Ishikawa (cell line): Measurements from ENCODE around the gene SLC31A2.

Experiments
- EGR1 ChIP-seq: IDR thresholded peaks from 2 replicates; pipeline ENCODE4 v1.6.1; 2012
- EP300 ChIP-seq: IDR thresholded peaks from 2 replicates; pipeline ENCODE4 v1.6.1; 2012; ENCODE audit warnings: borderline replicate concordance
- FOXM1 ChIP-seq: IDR thresholded peaks from 2 replicates; pipeline ENCODE4 v1.6.1; 2012; ENCODE audit warnings: low read depth, borderline replicate concordance
- MAX ChIP-seq: IDR thresholded peaks from 2 replicates; pipeline ENCODE4 v1.6.1; 2012
- NFIC ChIP-seq: IDR thresholded peaks from 2 replicates; pipeline ENCODE4 v1.6.1; 2012
- RAD21 ChIP-seq: IDR thresholded peaks from 2 replicates; pipeline ENCODE4 v1.6.1; 2012; ENCODE audit warnings: low read depth
- REST ChIP-seq: IDR thresholded peaks from 2 replicates; pipeline ENCODE4 v1.6.1; 2012; ENCODE audit warnings: low read depth, mild to moderate bottlenecking
- TAF1 ChIP-seq: IDR thresholded peaks from 2 replicates; pipeline ENCODE4 v1.6.1; 2012; ENCODE audit warnings: low read depth, mild to moderate bottlenecking
- TCF12 ChIP-seq: IDR thresholded peaks from 2 replicates; pipeline ENCODE4 v1.6.1; 2012; ENCODE audit warnings: low read depth
- TEAD4 ChIP-seq: IDR thresholded peaks from 2 replicates; pipeline ENCODE4 v1.6.1; 2012
- USF1 ChIP-seq: IDR thresholded peaks from 2 replicates; pipeline ENCODE4 v1.6.1; 2012
- YY1 ChIP-seq: IDR thresholded peaks from 2 replicates; pipeline ENCODE4 v1.6.1; 2012; ENCODE audit warnings: low read depth
- ZBTB7A ChIP-seq: IDR thresholded peaks from 2 replicates; pipeline ENCODE4 v1.6.1; 2012; ENCODE audit warnings: low read depth

GRCh38 chr9:113187929-113188595 lies 37.3 kb downstream of the SLC31A2 start:
- TF ChIP-seq FOXM1 (no peak), TAF1 (no peak), REST (no peak), USF1 (no peak), TEAD4 (no peak), RAD21 (no peak), EP300 (no peak), YY1 (no peak), ZBTB7A (no peak), TCF12 (no peak), MAX (no peak), NFIC (no peak), EGR1 (no peak)
